ENCODE data around the gene IFI16.

DNA sequence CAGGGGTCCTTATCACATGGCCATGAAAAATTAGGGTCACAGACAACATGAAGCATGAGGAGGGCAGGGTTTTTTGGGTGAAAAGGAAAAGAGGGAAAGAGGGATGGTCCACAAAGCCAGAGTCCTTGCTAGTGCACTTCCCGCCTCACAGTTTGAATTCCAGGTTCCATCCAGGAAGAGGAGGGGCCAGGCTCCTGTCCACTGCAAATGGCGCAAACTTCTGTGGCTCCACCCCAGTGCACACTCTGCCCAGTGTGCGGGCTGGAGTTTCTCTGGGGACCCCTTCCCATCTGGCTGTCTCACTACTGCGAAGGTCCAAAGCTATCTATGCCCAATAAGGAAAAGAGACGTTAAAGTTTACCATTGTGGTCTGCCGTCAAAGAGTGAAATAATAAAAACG lies 49.0 kb downstream of the IFI16 start:
- TF ChIP-seq, protein P1, sequence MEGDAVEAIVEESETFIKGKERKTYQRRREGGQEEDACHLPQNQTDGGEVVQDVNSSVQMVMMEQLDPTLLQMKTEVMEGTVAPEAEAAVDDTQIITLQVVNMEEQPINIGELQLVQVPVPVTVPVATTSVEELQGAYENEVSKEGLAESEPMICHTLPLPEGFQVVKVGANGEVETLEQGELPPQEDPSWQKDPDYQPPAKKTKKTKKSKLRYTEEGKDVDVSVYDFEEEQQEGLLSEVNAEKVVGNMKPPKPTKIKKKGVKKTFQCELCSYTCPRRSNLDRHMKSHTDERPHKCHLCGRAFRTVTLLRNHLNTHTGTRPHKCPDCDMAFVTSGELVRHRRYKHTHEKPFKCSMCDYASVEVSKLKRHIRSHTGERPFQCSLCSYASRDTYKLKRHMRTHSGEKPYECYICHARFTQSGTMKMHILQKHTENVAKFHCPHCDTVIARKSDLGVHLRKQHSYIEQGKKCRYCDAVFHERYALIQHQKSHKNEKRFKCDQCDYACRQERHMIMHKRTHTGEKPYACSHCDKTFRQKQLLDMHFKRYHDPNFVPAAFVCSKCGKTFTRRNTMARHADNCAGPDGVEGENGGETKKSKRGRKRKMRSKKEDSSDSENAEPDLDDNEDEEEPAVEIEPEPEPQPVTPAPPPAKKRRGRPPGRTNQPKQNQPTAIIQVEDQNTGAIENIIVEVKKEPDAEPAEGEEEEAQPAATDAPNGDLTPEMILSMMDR (IDR thresholded peaks at IDR 0.05; ENCODE audit: low read length), result no peak
- no peak for TF ChIP-seq EZH2 (optimal IDR thresholded peaks at IDR 0.05; ENCODE audit: low read depth, low read length)
